K562 (cell line): Measurements from ENCODE around the gene CLCNKA. TPM values are rescaled to one million over a fixed set of nuclear protein-coding genes. Genes with fewer than 3 reads are reported as not detected.

Source experiments
- ATAC-seq: fragments of 200-7000 bp; cut with Tn5 transposase; 3 replicates; pipeline ENCODE4 v1.9.1; 2020; ENCODE audit warnings: moderate library complexity
- BruUV-seq: library from RNA; stranded (reverse); fragments of 400-500 nt; replicated peaks from 2 replicates; lab custom pipeline; 2021; lab: Mats Ljungman, UMichigan
- CTCF ChIA-PET: fragments of 300-600 bp; formaldehyde crosslinking; extraction: SDS; loops from one replicate; lab custom pipeline; 2021; ENCODE audit warnings: low intra/inter-chr PET ratio; lab: Yijun Ruan, JAX
- POLR2A ChIA-PET: fragments of 300-600, 350-650 bp; sonication (Branson Sonifier 250); formaldehyde crosslinking; extraction: SDS; loops from one replicate; lab custom pipeline; 2021; ENCODE audit warnings: antibody characterized with exemption, inconsistent platforms; lab: Yijun Ruan, JAX
- DNase-seq, 4 experiments: peaks; one replicate each; pipeline versions ENCODE4 v3.0.0 to v3.0.0-alpha.2; 2011 to 2018; ENCODE audit warnings: low spot score in 3 of 4, mixed read lengths in 3 of 4; ENCODE audit errors: extremely low read depth in 1 of 4
- FAIRE-seq: peaks from 2 replicates; lab custom pipeline; 2011; peaks lifted over from hg19 to GRCh38; lab: Jason Lieb, UNC
- H2AFZ ChIP-seq: 2 replicates; pipeline ENCODE4 v1.6.0; 2011; ENCODE audit warnings: low read depth, low read length, control low read depth, inconsistent platforms
- H3K27ac ChIP-seq: fragments of 200-600 bp; 3 replicates; pipeline ENCODE4 v1.8.0; 2011; ENCODE audit warnings: low read depth, mild to moderate bottlenecking, control low read depth, inconsistent platforms, low read length, moderate library complexity, mixed read lengths; ENCODE audit errors: extremely low read depth
- H3K27me3 ChIP-seq, 2 experiments: fragments of 300-600 bp in 1 of 2; 2 replicates in 1 of 2; 3 replicates in 1 of 2; pipeline versions ENCODE4 v1.6.0 to v1.8.0; 2011; ENCODE audit warnings: inconsistent platforms in 2 of 2, low read length in 2 of 2, mild to moderate bottlenecking in 1 of 2, mixed read lengths in 1 of 2, moderate library complexity in 1 of 2; ENCODE audit not compliant: control insufficient read depth in 2 of 2, insufficient read depth in 2 of 2
- H3K36me3 ChIP-seq: fragments of 300-600 bp; 3 replicates; pipeline ENCODE4 v1.8.0; 2011; ENCODE audit warnings: mild to moderate bottlenecking, low read length, inconsistent platforms; ENCODE audit not compliant: control insufficient read depth, insufficient read depth
- H3K4me1 ChIP-seq, 2 experiments: fragments of 200-600 bp in 1 of 2; replicated peaks in 1 of 2; 2 replicates in 1 of 2; 3 replicates in 1 of 2; pipeline versions ENCODE4 v1.5.1 to v1.8.0; 2011; ENCODE audit warnings: inconsistent platforms in 2 of 2, low read length in 2 of 2, mild to moderate bottlenecking in 1 of 2, mixed read lengths in 1 of 2, moderate library complexity in 1 of 2; ENCODE audit not compliant: control insufficient read depth in 2 of 2, insufficient read depth in 2 of 2
- H3K4me2 ChIP-seq: 2 replicates; pipeline ENCODE4 v1.6.1; 2011; ENCODE audit warnings: low read length, control low read depth, inconsistent platforms, mixed read lengths; ENCODE audit not compliant: insufficient read depth
- H3K4me3 ChIP-seq: fragments of 200-600 bp; sonication (generic), shearing (Covaris generic); 2 replicates; pipeline ENCODE4 v1.5.1; 2016; ENCODE audit warnings: control low read depth, inconsistent platforms
- H3K79me2 ChIP-seq: fragments of 200-600 bp; 3 replicates; pipeline ENCODE4 v1.8.0; 2011; ENCODE audit warnings: low read length, inconsistent platforms; ENCODE audit not compliant: control insufficient read depth, insufficient read depth
- H3K9ac ChIP-seq, 2 experiments: 2 replicates each; pipeline versions ENCODE4 v1.6.0 to v1.6.1; 2011; ENCODE audit warnings: low read depth in 2 of 2, low read length in 2 of 2, control low read depth in 1 of 2, inconsistent platforms in 1 of 2, mild to moderate bottlenecking in 1 of 2, mixed read lengths in 1 of 2; ENCODE audit not compliant: insufficient read depth in 1 of 2
- H3K9me1 ChIP-seq: one replicate; pipeline ENCODE4 v1.6.0; 2011; ENCODE audit warnings: inconsistent platforms, mild to moderate bottlenecking, low read length, moderate library complexity; ENCODE audit not compliant: control insufficient read depth, insufficient read depth
- H3K9me3 ChIP-seq: replicated peaks from 2 replicates; pipeline ENCODE4 v1.5.1; 2011; ENCODE audit warnings: low read depth, low read length, inconsistent platforms; ENCODE audit not compliant: control insufficient read depth, insufficient read depth
- H4K20me1 ChIP-seq: replicated peaks from 2 replicates; pipeline ENCODE4 v1.6.1; 2011; ENCODE audit warnings: low read length, inconsistent platforms, mixed read lengths; ENCODE audit not compliant: control insufficient read depth, insufficient read depth
- CEBPG ChIP-seq, 3 experiments: fragments of 200-800 bp in 1 of 3; sonication (Bioruptor generic) in 1 of 3; sonication (generic) in 1 of 3; formaldehyde crosslinking in 1 of 3; IDR thresholded peaks in 2 of 3; conservative IDR thresholded peaks in 1 of 3; 2 replicates each; pipeline versions ENCODE4 v1.6.1 to v1.8.0; 2016 to 2022; ENCODE audit warnings: missing compliant biosample characterization in 2 of 3, missing genetic modification characterization in 2 of 3, mild to moderate bottlenecking in 1 of 3, missing genetic modification reagents in 1 of 3
- MTF1 ChIP-seq: fragments of 250-450 bp; sonication (Bioruptor Pico); IDR thresholded peaks from 2 replicates; pipeline ENCODE4 v1.9.0; 2021; ENCODE audit warnings: moderate library complexity, mild to moderate bottlenecking, inconsistent platforms, borderline replicate concordance
- TAF9B ChIP-seq: fragments of 450-650 bp; IDR thresholded peaks from 2 replicates; pipeline ENCODE4 v1.6.1; 2018; ENCODE audit warnings: mild to moderate bottlenecking; ENCODE audit not compliant: partially characterized antibody
- USF1 ChIP-seq: sonication (generic); formaldehyde crosslinking; IDR thresholded peaks from 2 replicates; pipeline ENCODE4 v1.9.0; 2022; ENCODE audit warnings: mild to moderate bottlenecking, missing genetic modification reagents
- YBX1 ChIP-seq: fragments of 450-650 bp; IDR thresholded peaks from 2 replicates; pipeline ENCODE4 v1.7.1; 2016; ENCODE audit warnings: mild to moderate bottlenecking
- ZNF277 ChIP-seq: fragments of 250-450 bp; sonication (Bioruptor Pico); IDR thresholded peaks from 2 replicates; pipeline ENCODE4 v1.8.0; 2022; ENCODE audit warnings: inconsistent platforms, mild to moderate bottlenecking, moderate library complexity, borderline replicate concordance
- WGBS: fragments of 100-300 bp; shearing (Covaris generic); methylation state at CpG from one replicate; pipeline ENCODE4 v1.1.6; 2016; ENCODE audit warnings: low coverage, mixed read lengths; ENCODE audit not compliant: insufficient coverage; ENCODE audit errors: missing lambda C conversion rate; 5-methylcytosine and 5-hydroxymethylcytosine counted together
- in situ Hi-C: fragments of 300-500 bp; cut with MboI; formaldehyde crosslinking; loops from 4 replicates; pipeline ENCODE4 v1.15.0; 2018; ENCODE audit warnings: inconsistent platforms, mixed read lengths
- intact Hi-C: fragments of 100-400 bp; cut with micrococcal nuclease; formaldehyde crosslinking; loops from 2 replicates; pipeline ENCODE4 v1.14.2; 2022
- polyA plus RNA-seq, 8 experiments: library from polyadenylated mRNA; depleted of rRNA in 4 of 8; stranded (reverse) in 5 of 8; unstranded in 3 of 8; fragments of >200 nt; fragmentation: Nextera tagmentation in 2 of 8; fragmentation: Illumina TruSeq in 1 of 8; extraction: Ambion mirVana in 2 of 8; extraction: Trizol in 1 of 8; gene quantifications; 2 replicates each; pipeline versions ENCODE4 v1.2.1 to v1.2.3, GENCODE V29; 2011 to 2014; ENCODE audit warnings: inconsistent platforms in 1 of 8, missing spikeins in 1 of 8
- total RNA-seq, 7 experiments: library from RNA; depleted of rRNA in 6 of 7; stranded (reverse); fragments of >200 nt in 6 of 7; fragmentation: Illumina TruSeq in 2 of 7; extraction: Trizol in 2 of 7; gene quantifications; 2 replicates each; pipeline versions ENCODE4 v1.2.1 to v1.2.3, GENCODE V29; 2011 to 2021; ENCODE audit warnings: low replicate concordance in 1 of 7
- TF ChIP-seq, protein P1 (sequence below): fragments of 450-650 bp; IDR thresholded peaks from 2 replicates; pipeline ENCODE4 v1.6.1; 2017; ENCODE audit warnings: mild to moderate bottlenecking, moderate library complexity
- TF ChIP-seq, protein P2 (sequence below): fragments of 450-650 bp; IDR thresholded peaks from 2 replicates; pipeline ENCODE4 v1.6.1; 2016; ENCODE audit warnings: low read depth

CLCNKA gene
- total and polyA plus RNA-seq, 9 of the 15 experiments (the other 6 are each of a cell fraction or from before 2014, with no cell fraction given) = 0.03 to 0.37 (median 0.10) TPM; not detected in 3

DNA sequence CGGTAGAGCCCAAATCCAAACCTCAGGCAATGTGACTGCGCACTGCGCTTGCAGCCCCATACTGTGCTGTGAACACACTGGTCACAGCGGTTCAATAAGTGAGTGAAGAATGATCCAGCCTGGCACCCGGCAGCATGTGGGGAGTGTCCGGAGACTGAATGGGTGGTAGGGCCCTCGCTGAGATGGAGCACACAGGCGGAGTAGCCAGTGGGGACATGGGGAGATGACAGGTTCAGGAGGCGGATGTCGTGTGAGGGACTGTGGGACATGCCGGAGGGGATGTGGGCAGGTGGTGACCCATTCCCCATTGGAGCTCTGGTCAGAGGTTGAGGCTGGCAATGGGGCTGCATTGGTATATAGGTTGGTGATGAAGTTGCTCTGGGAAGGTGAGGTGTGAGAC is 12.2 kb upstream of the CLCNKA start:
- ChIA-PET POLR2A (interaction anchor here (0.7 to 1.6 kb wide), 4 partner anchors 9 to 475 kb away, joined by 3 to 7 read pairs (median 4); no protein-coding TSS in a partner anchor), CTCF (interaction anchor here (0.5 to 6.1 kb wide), 6 partner anchors 23 to 318 kb away, joined by 3 to 53 read pairs (median 9); no protein-coding TSS in a partner anchor)
- Histone ChIP-seq H2AFZ (no peak overlapping the region; the same call in 1 of the 2 replicates), H3K27me3 (peaks cover 0 to 3% of the 10 kb centered on the region in 2 experiments; a peak in 1 of 5 replicates), H3K27ac (no peak overlapping the region; the same call in 2 of the 3 replicates), H3K36me3 (no peaks in the 10 kb centered on the region), H4K20me1 (no peaks in the 10 kb centered on the region), H3K4me2 (no peak overlapping the region), H3K9ac (peak overlapping the region in 1 of 2 experiments; percentile 13; a peak in 1 of 4 replicates), H3K4me1 (peaks cover 34 to 38% of the 10 kb centered on the region in 2 experiments), H3K4me3 (no peak overlapping the region), H3K9me3 (no peaks in the 10 kb centered on the region), H3K9me1 (no peaks in the 10 kb centered on the region), H3K79me2 (no peaks in the 10 kb centered on the region)
- no TSS peak for BruUV-seq
- DNase-seq = no peak
- ATAC-seq = no peak
- intact Hi-C loops = loop anchor here (1.0 to 5.0 kb wide), 4 partner anchors 24 to 177 kb away; partner anchors contain the start of gene FAM131C
- in situ Hi-C loops = loop anchor here (5.0 to 10.0 kb wide), 2 partner anchors 55 to 183 kb away; no protein-coding TSS in a partner anchor
- no peak for FAIRE-seq
- whole genome bisulfite sequencing = 78% methylated on average over 11 of the region's 11 CpGs
- TF ChIP-seq MTF1 (no peak), YBX1 (no peak), CEBPG (CRISPR knock-in tag; IDR thresholded peaks at IDR 0.05) (peak; percentile 2; the same call in 1 of the 2 replicates), CEBPG (tag; conservative IDR thresholded peaks at IDR 0.05 in 1 of 2, IDR thresholded peaks at IDR 0.05 in 1 of 2) (no peak), TAF9B (no peak), ZNF277 (no peak), USF1 (CRISPR knock-in tag) (peak; percentile 2; the same call in 1 of the 2 replicates)
- TF ChIP-seq, protein P1, sequence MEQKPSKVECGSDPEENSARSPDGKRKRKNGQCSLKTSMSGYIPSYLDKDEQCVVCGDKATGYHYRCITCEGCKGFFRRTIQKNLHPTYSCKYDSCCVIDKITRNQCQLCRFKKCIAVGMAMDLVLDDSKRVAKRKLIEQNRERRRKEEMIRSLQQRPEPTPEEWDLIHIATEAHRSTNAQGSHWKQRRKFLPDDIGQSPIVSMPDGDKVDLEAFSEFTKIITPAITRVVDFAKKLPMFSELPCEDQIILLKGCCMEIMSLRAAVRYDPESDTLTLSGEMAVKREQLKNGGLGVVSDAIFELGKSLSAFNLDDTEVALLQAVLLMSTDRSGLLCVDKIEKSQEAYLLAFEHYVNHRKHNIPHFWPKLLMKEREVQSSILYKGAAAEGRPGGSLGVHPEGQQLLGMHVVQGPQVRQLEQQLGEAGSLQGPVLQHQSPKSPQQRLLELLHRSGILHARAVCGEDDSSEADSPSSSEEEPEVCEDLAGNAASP = no peak
- TF ChIP-seq, protein P2, sequence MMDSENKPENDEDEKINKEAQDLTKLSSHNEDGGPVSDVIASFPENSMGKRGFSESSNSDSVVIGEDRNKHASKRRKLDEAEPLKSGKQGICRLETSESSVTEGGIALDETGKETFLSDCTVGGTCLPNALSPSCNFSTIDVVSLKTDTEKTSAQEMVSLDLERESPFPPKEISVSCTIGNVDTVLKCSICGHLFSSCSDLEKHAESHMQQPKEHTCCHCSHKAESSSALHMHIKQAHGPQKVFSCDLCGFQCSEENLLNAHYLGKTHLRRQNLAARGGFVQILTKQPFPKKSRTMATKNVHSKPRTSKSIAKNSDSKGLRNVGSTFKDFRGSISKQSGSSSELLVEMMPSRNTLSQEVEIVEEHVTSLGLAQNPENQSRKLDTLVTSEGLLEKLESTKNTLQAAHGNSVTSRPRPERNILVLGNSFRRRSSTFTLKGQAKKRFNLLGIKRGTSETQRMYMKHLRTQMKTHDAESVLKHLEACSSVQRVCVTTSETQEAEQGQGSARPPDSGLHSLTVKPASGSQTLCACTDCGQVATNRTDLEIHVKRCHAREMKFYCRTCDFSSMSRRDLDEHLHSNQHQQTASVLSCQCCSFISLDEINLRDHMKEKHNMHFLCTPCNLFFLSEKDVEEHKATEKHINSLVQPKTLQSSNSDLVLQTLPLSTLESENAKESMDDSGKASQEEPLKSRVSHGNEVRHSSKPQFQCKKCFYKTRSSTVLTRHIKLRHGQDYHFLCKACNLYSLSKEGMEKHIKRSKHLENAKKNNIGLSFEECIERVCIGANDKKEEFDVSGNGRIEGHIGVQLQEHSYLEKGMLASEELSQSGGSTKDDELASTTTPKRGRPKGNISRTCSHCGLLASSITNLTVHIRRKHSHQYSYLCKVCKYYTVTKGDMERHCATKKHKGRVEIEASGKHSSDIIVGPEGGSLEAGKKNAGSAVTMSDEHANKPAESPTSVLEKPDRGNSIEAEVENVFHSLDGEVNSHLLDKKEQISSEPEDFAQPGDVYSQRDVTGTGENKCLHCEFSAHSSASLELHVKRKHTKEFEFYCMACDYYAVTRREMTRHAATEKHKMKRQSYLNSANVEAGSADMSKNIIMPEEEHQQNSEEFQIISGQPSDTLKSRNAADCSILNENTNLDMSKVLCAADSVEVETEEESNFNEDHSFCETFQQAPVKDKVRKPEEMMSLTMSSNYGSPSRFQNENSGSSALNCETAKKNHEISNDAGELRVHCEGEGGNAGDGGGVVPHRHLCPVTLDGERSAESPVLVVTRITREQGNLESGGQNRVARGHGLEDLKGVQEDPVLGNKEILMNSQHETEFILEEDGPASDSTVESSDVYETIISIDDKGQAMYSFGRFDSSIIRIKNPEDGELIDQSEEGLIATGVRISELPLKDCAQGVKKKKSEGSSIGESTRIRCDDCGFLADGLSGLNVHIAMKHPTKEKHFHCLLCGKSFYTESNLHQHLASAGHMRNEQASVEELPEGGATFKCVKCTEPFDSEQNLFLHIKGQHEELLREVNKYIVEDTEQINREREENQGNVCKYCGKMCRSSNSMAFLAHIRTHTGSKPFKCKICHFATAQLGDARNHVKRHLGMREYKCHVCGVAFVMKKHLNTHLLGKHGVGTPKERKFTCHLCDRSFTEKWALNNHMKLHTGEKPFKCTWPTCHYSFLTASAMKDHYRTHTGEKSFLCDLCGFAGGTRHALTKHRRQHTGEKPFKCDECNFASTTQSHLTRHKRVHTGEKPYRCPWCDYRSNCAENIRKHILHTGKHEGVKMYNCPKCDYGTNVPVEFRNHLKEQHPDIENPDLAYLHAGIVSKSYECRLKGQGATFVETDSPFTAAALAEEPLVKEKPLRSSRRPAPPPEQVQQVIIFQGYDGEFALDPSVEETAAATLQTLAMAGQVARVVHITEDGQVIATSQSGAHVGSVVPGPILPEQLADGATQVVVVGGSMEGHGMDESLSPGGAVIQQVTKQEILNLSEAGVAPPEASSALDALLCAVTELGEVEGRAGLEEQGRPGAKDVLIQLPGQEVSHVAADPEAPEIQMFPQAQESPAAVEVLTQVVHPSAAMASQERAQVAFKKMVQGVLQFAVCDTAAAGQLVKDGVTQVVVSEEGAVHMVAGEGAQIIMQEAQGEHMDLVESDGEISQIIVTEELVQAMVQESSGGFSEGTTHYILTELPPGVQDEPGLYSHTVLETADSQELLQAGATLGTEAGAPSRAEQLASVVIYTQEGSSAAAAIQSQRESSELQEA = no peak
